Skeletal muscle satellite cell (primary cell): ENCODE data around the gene KNDC1.
"Not testable (repeated sequence)": the region's sequence is repeated elsewhere in the genome, so short reads cannot be mapped to it uniquely, and the experiment has no call there.

Experiments
- H3K27me3 ChIP-seq: 2 replicates; pipeline ENCODE4 v1.7.0; 2013; ENCODE audit warnings: low read length; ENCODE audit not compliant: control insufficient read depth, insufficient read depth
- H3K36me3 ChIP-seq: 2 replicates; pipeline ENCODE4 v1.7.0; 2013; ENCODE audit warnings: mild to moderate bottlenecking, control low read depth, low read length; ENCODE audit not compliant: insufficient read depth
- H3K4me1 ChIP-seq: 2 replicates; pipeline ENCODE4 v1.7.0; 2013; ENCODE audit warnings: low read length; ENCODE audit not compliant: control insufficient read depth, insufficient read depth
- H3K4me2 ChIP-seq: 2 replicates; pipeline ENCODE4 v1.7.0; 2013; ENCODE audit warnings: mild to moderate bottlenecking, low read length
- H3K4me3 ChIP-seq: 2 replicates; pipeline ENCODE4 v1.7.0; 2013; ENCODE audit warnings: low read length
- H3K9ac ChIP-seq: 2 replicates; pipeline ENCODE4 v1.7.0; 2013; ENCODE audit warnings: mild to moderate bottlenecking, low read depth, low read length, moderate library complexity
- H3K9me3 ChIP-seq: replicated peaks from 2 replicates; pipeline ENCODE4 v1.7.0; 2013; ENCODE audit warnings: mild to moderate bottlenecking, control low read depth, low read length

KNDC1 gene

DNA sequence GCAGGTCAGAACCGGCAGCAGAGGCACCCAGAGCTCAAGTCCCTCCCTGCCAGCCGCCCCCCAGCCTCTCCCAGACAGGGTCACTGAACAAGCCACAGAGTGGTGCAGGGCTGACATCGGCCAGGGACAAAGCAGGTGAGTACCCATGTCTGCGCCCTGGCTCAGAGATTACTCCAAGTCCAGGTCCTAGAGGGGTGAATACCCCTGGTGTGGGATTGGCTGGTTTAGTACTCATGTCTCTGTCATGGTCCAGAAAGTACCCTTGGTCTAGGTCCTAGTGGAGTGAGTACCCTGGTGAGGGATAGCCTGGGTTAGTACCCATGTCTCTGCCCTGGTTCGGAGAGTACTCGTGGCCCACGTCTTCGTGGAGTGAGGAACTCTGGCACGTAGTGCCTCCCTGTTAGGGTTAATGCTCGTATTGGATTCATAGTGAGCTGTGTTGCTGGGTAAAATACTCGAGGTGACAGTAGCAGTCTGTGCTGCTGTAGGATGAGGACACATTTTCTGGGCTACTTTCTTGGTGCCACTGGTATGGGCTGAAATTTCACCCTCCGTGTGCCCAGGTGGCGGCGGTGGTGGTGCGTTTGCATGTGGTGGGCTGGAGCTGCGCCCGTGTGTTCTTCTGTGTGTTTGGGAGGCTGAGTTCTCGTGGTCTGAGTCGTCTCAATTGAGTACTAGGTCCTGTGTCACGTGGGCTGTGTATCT is 25.5 kb upstream of the KNDC1 start:
- H3K36me3 ChIP-seq, result no peaks in the 10 kb centered on the region
- H3K9me3 ChIP-seq, result no peaks in the 10 kb centered on the region
- H3K4me2 ChIP-seq, result no peak overlapping the region
- no peak overlapping the region for H3K9ac ChIP-seq
- no peak overlapping the region for H3K4me3 ChIP-seq
- no peaks in the 10 kb centered on the region for H3K27me3 ChIP-seq
- H3K4me1 ChIP-seq, result no peaks in the 10 kb centered on the region

DNA sequence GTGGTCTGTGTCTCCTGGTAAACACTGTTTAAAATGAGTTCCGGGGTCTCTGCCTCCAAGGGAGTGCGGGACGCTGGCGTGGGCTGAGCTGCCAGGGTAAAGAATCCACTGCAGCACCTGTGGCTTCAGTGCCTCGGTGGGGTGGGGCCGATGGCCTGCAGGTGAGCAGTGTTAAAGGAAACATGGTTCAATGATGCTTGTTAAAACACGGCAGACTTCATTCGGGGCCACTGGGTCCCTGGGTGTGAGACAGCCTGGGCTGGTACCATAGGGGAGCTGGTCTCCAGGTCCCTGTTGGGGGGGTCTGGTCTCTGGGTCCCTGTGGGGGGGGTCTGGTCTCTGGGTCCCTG is 24.9 kb upstream of the KNDC1 start:
- H3K4me1 ChIP-seq, result no peaks in the 10 kb centered on the region
- no peak overlapping the region for H3K4me2 ChIP-seq
- no peaks in the 10 kb centered on the region for H3K27me3 ChIP-seq
- no peaks in the 10 kb centered on the region for H3K9me3 ChIP-seq
- no peak overlapping the region for H3K4me3 ChIP-seq
- no peaks in the 10 kb centered on the region for H3K36me3 ChIP-seq
- H3K9ac ChIP-seq, result no peak overlapping the region

DNA sequence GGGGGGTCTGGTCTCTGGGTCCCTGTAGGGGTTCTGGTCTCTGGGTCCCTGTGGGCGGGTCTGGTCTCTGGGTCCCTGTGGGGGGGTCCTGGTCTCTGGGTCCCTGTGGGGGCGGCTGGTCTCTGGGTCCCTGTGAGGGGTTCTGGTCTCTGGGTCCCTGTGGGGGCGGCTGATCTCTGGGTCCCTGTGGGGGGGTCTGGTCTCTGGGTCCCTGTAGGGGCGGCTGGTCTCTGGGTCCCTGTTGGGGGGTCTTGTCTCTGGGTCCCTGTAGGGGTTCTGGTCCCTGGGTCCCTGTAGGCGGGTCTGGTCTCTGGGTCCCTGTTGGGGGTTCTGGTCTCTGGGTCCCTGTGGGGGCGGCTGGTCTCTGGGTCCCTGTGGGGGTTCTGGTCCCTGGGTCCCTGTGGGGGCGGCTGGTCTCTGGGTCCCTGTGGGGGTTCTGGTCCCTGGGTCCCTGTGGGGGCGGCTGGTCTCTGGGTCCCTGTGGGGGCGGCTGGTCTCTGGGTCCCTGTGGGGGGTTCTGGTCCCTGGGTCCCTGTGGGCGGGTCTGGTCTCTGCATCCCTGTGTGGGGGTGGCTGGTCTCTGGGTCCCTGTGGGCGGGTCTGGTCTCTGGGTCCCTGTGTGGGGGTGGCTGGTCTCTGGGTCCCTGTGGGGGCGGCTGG is 22.4 kb upstream of the KNDC1 start:
- H3K9ac ChIP-seq, H3K4me3 ChIP-seq, H3K4me2 ChIP-seq, H3K27me3 ChIP-seq, H3K36me3 ChIP-seq, H3K4me1 ChIP-seq, H3K9me3 ChIP-seq: not testable (repeated sequence)

DNA sequence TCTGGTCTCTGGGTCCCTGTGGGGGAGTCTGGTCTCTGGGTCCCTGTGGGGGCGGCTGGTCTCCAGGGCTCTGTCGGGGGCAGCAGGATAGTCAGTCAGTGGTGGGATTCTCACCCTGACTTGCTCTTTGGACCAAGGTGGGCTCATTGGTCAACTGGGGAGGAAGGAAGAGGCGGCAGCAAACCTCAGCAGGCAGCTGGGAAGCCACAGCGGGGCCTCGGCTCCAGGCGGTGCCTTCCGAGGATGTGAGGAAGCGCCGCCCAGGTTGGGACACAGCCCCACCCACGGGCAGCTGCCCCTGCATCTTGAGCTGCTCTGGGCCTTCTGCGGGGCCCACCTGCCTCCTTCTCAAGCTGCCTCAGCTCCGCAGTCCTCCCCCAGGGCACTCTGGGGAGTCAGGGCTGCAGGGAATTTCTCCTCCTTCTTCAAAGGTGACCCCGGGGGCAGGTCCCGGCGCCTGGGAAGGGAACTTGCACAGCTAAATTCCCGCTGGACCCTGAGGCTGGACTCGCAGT is 20.4 kb upstream of the KNDC1 start:
- no peaks in the 10 kb centered on the region for H3K9me3 ChIP-seq
- H3K4me3 ChIP-seq, result no peak overlapping the region
- H3K4me1 ChIP-seq, result no peaks in the 10 kb centered on the region
- H3K4me2 ChIP-seq, result no peak overlapping the region
- H3K9ac ChIP-seq, result no peak overlapping the region
- no peaks in the 10 kb centered on the region for H3K36me3 ChIP-seq
- H3K27me3 ChIP-seq, result peaks cover 11% of the 10 kb centered on the region

DNA sequence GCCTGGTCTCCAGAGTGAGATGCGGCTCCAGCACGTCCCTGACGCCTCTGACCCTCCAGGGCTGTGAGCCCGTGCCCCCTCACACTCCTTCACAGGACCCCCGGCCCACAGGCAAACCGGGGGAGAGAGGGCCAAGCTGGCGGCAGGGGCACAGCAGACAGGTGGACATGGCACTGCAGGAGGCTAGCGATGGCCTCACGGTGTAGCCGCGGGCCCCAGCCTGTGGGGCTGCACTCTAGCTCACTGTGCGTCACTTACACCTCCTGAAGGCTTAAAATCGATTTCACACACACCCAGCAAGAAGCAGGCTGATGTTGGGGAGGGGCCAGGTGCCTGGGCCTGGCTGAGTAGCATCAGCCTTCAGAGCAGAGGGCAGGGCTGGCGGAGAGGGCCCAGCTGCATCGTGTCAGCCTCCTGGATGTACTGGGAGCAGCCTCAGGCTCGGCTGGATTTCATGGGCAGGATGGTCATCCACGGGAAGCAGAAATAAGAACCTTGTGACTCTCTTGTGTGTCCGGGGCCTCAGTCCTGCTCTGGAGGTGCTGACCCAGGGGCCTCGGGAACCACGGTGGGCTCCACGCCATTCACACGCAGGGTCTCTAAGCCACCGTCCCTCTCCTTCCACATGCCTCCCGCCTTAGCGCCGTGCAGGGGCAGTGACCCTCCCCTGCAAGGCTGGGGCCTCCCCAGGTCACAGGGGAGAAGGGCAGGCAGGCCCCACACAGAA is 19.4 kb upstream of the KNDC1 start:
- no peak overlapping the region for H3K9ac ChIP-seq

DNA sequence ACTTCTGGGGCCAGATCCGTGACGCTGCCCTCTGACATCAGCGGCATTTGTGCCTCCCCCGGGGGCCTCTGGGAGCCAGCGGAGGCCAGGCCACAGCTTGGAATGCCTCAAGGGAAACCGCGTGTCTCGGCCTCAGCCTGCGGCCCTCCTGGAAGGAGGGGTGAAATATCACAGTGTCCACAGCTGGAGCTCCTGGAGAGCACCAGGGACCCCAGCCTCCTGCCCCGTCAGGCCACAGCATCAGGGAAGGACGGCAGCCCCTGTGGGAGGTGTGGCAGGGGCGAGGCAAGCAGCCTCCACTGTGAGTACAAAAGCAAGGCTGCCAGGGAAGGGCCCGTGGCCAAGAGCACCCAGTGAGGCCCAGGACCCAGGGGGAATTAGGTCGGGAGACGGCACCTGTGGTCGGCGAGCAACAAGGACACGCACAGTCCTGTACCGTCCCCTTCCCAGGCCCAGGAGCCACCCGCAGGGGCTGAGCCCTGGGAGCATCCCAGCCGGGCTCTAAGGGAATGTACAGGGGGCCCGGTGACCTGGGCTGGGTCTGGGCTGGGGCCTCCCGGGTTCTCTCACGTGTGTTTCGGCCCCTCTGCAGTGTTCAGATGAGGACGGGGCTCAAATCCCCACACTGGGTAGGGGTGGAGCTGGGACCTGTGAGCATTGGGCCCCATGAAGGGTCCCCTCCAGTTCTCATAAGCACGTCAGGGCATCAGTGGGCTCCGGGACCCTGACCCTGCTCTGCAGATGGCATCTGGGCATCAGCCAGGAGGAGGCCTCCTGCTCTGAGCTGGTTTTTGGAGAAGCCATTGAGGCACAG is 18.7 kb upstream of the KNDC1 start:
- Histone ChIP-seq H3K36me3 (no peaks in the 10 kb centered on the region), H3K4me2 (no peak overlapping the region), H3K4me3 (no peak overlapping the region), H3K27me3 (peaks cover 11% of the 10 kb centered on the region), H3K9ac (no peak overlapping the region), H3K4me1 (no peaks in the 10 kb centered on the region), H3K9me3 (no peaks in the 10 kb centered on the region)

More for the DNA sequence above, 19.4 kb upstream of the KNDC1 start:
- Histone ChIP-seq H3K9me3 (no peaks in the 10 kb centered on the region), H3K4me1 (no peaks in the 10 kb centered on the region), H3K4me3 (no peak overlapping the region), H3K4me2 (no peak overlapping the region), H3K36me3 (no peaks in the 10 kb centered on the region), H3K27me3 (peaks cover 11% of the 10 kb centered on the region)

DNA sequence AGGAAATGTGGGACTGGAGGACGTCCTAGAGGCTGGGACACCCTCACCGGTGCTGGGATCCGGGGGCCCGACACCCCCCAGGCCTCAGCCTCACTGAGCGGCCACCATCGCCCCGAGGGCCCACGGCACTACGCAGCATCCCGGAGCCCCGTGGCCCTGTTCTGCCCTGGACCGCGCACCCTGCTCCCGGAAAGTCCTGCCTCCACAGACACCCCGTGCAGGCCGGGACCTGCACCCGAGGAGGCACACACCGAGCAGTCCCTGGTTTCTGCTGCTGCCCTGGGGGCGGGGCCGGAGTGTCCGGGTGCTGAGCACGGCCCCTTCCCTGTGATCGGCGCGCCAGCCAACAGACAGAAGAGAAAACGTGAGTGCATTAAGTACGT is 18.1 kb upstream of the KNDC1 start:
- H3K9ac ChIP-seq, result no peak overlapping the region
- no peak overlapping the region for H3K4me2 ChIP-seq

DNA sequence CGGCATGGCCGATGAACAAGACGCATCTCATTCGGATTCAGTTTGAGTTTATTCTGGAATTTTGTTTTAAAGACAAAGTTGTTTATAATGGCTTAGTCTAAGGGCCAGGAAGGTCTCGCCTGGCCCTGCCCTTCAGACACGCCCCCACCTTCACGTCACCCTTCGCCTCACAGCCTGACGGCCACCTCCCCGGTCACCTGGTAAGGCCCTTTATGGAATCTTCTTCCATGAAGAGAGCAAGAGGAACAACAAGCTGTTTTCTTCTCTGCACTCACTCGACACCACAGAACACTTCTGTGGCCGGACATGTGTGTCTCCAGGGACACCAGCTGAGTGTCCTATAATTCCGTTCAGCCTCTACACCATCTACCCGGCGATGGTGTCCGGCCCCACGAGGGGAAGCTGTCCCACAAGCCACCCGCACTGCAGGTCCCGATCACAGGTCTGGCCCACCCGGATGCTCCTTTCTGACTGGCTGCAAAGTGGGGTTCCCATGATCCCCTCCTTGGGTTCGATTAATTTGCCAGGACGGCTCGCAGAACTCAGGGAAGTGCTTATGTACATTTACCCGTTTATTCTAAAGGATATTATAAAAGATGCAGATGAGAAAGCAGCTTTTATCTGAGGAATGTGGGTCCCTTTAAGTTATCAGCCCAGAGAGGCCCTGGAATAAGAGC is 17.4 kb upstream of the KNDC1 start:
- no peak overlapping the region for H3K4me2 ChIP-seq
- no peak overlapping the region for H3K9ac ChIP-seq
- no peaks in the 10 kb centered on the region for H3K9me3 ChIP-seq
- peaks cover 15% of the 10 kb centered on the region for H3K27me3 ChIP-seq
- no peaks in the 10 kb centered on the region for H3K36me3 ChIP-seq
- no peak overlapping the region for H3K4me3 ChIP-seq
- no peaks in the 10 kb centered on the region for H3K4me1 ChIP-seq

More for the DNA sequence above, 18.1 kb upstream of the KNDC1 start:
- peaks cover 15% of the 10 kb centered on the region for H3K27me3 ChIP-seq
- no peaks in the 10 kb centered on the region for H3K9me3 ChIP-seq
- H3K4me3 ChIP-seq, result no peak overlapping the region
- no peaks in the 10 kb centered on the region for H3K36me3 ChIP-seq
- H3K4me1 ChIP-seq, result no peaks in the 10 kb centered on the region

DNA sequence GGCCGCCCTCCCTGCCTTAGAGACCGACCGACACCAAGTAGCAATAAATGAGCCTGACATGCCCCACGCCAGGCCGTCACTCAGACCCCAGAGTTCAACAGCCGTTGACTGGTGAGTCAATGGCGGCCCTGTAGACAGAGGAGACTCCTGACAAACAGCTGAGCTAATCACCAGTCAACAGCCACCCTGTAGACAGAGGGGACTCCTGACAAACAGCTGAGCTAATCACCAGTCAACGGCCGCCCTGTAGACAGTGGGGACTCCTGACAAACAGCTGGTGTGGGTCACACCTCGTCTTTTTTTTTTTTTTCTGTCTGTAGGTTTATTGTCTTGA is 16.9 kb upstream of the KNDC1 start:
- H3K4me1 ChIP-seq, result no peaks in the 10 kb centered on the region
- no peak overlapping the region for H3K4me2 ChIP-seq
- H3K27me3 ChIP-seq, result peaks cover 15% of the 10 kb centered on the region
- H3K36me3 ChIP-seq, result no peaks in the 10 kb centered on the region
- H3K4me3 ChIP-seq, result no peak overlapping the region
- no peaks in the 10 kb centered on the region for H3K9me3 ChIP-seq
- H3K9ac ChIP-seq, result no peak overlapping the region

DNA sequence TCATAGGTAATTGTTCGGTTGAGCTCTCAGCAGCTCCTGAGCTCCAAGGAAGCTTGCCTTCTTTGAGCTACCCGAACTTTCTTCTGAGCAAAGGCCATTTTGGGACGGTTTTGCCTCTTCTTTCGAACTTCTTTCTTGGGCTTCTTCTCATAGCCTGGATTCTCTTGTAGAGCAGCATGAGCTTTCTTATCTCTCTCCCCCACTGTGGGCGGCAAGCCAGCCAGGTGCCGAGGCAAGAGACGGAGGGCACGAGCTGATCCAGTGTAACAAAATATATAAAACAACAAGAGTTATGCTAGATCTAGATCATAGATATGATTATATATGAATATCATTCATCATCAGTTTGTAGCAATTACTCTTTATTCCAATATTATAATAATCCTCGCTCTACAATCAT is 16.5 kb upstream of the KNDC1 start:
- H3K9me3 ChIP-seq, result no peaks in the 10 kb centered on the region
- no peak overlapping the region for H3K4me3 ChIP-seq
- peaks cover 15% of the 10 kb centered on the region for H3K27me3 ChIP-seq
- no peak overlapping the region for H3K9ac ChIP-seq
- no peaks in the 10 kb centered on the region for H3K4me1 ChIP-seq
- no peaks in the 10 kb centered on the region for H3K36me3 ChIP-seq
- H3K4me2 ChIP-seq, result no peak overlapping the region

DNA sequence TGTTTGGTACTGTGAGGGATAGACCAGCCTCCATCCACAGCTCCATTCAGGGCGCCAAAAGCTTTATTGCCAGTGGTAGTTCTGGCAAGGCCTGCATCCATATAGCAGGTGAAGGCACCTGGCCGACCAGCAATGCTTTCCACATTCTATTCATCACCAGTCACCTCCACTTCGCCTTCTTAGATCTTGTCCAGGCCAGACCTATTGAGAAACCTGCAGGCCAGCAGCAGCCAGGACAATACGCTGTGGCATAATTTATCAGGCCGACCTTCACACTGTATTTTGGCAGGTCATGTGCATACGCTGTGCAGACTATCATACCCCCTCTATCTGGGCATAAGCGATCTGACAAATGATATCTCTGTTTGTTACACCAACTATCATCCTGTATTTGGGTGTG is 15.2 kb upstream of the KNDC1 start:
- Histone ChIP-seq H3K4me3 (no peak overlapping the region), H3K36me3 (no peaks in the 10 kb centered on the region), H3K9me3 (no peaks in the 10 kb centered on the region), H3K27me3 (peaks cover 15% of the 10 kb centered on the region), H3K4me2 (no peak overlapping the region), H3K9ac (no peak overlapping the region), H3K4me1 (no peaks in the 10 kb centered on the region)
